ENCODE data around the gene LRRC43.
"Not testable (repeated sequence)": the region's sequence is repeated elsewhere in the genome, so short reads cannot be mapped to it uniquely, and the experiment has no call there.

LRRC43 gene

GRCh38 chr12:122158700-122159285, 24.1 kb upstream of the LRRC43 start:
- no peak for DNase-seq

GRCh38 chr12:122159882-122160281, 23.0 kb upstream of the LRRC43 start:
- no peak for DNase-seq

- no peak for DNase-seq
Observed at GRCh38 chr12:122160761-122161160, 22.2 kb upstream of the LRRC43 start.

- DNase-seq: no peak
Observed at GRCh38 chr12:122161682-122162081, 21.2 kb upstream of the LRRC43 start.

GRCh38 chr12:122162976-122163375, 19.9 kb upstream of the LRRC43 start:
- DNase-seq: no peak

GRCh38 chr12:122166422-122167349, 16.2 kb upstream of the LRRC43 start:
- peak; percentile 62 for DNase-seq

GRCh38 chr12:122167356-122167925, 15.5 kb upstream of the LRRC43 start:
- DNase-seq: no peak

- DNase-seq: no peak
Observed at GRCh38 chr12:122168492-122168891, 14.4 kb upstream of the LRRC43 start.

- no peak for DNase-seq
Observed at GRCh38 chr12:122171399-122171798, 11.5 kb upstream of the LRRC43 start.

- DNase-seq: no peak
Observed at GRCh38 chr12:122172262-122172939, 10.5 kb upstream of the LRRC43 start.

GRCh38 chr12:122174155-122174845, 8.6 kb upstream of the LRRC43 start, which contains the start of gene IL31:
TSS of gene IL31 (minus strand) at chr12:122174221. CDS start at chr12:122174172, 49 bp downstream.
- DNase-seq: peak; percentile 58

GRCh38 chr12:122176473-122176872, 6.5 kb upstream of the LRRC43 start:
- not testable (repeated sequence) for DNase-seq

GRCh38 chr12:122183588-122183940, 641 bp downstream of the LRRC43 start:
- DNase-seq: no peak

GRCh38 chr12:122184517-122184916, 1.6 kb downstream of the LRRC43 start:
- DNase-seq: no peak

- no peak for DNase-seq
Observed at GRCh38 chr12:122185079-122185478, 2.2 kb downstream of the LRRC43 start.

- DNase-seq: no peak
Observed at GRCh38 chr12:122185494-122186082, 2.7 kb downstream of the LRRC43 start.

- DNase-seq: no peak
Observed at GRCh38 chr12:122187466-122187865, 4.5 kb downstream of the LRRC43 start.

- no peak for DNase-seq
Observed at GRCh38 chr12:122189626-122190475, 6.9 kb downstream of the LRRC43 start.

GRCh38 chr12:122190842-122191668, 8.1 kb downstream of the LRRC43 start:
- peak; percentile 72 for DNase-seq

- DNase-seq: no peak
Observed at GRCh38 chr12:122192441-122192840, 9.5 kb downstream of the LRRC43 start.

All from stimulated activated CD4-positive, alpha-beta T cell treated with anti-CD3 and anti-CD28 coated beads, Interleukin-1b, Interleukin-23, amount 100 ng/mL, for 48 hours (primary cell).